GM21390 (cell line): Measurements from ENCODE around the gene SNX27.
"Not testable (repeated sequence)": the region's sequence is repeated elsewhere in the genome, so short reads cannot be mapped to it uniquely, and the experiment has no call there.

Experiments
- ATAC-seq: cut with Tn5 transposase; IDR thresholded peaks from one replicate; pipeline ENCODE4 v1.9.1; 2021; ENCODE audit not compliant: unreplicated experiment

The SNX27 gene

GRCh38 chr1:151718666-151719065 lies 106.8 kb downstream of the SNX27 start:
- no peak for ATAC-seq

DNA sequence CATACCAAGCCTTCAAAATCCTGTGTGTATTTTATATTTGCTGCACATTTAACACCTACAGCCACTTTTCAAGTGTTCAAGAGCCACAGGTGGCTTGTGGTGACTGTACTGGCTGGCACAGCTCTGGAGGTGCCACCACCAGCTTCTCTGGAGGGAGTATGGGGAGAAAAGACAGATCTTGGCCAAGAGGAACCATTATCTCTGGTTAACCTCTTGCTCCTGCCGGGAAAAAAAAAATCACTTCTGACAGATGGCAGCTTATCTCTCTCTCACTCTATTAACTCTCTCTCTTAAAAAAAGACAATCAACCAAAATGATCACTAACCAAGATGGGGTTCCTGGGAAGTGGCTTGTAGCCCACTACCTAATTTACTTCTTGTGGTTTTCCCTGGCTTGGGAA lies 108.3 kb downstream of the SNX27 start:
- no peak for ATAC-seq

GRCh38 chr1:151720554-151720953 lies 108.7 kb downstream of the SNX27 start:
- no peak for ATAC-seq

DNA sequence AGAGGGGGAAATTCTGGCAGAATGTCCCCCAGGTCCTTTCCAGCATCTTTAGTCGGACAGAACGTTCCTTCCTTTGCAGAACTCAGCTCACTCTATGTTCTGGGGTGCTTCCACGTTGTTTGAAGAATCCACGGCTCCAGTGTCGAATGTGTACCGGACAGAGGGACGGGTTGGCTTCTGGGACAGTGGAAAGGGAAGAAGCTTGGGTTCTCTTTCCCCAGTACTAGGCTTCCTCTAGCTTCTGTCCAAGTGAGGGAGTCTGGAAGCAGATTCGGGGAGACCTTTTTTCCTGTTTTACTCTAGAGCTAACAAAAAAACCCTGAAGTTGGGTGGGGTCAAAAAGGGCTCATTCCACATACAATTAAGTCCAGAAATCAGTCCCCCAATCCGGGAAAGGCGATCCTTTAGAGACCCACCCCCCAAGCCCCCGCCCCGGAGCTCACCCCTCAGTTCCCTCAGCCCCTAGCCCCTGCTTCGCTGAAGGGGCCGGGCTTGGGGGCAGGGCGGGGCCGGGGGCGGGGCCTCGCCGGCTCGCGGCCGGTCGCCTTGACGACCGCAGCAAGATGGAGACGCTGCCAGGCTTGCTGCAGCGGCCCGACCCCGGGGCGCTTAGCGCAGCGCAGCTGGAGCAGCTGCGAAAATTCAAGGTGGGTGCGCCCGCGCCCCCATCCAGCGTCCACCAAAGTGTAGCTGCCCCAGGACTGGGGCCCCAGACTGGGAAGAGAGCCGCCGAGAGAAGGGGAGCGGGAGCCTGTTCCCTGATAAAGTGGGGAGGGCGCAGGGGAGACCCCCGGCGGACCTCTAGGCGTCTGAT lies 109.3 kb downstream of the SNX27 start, which contains the start of gene RIIAD1:
TSS of gene RIIAD1 (plus strand) at position 549 of the 814 bp plus-strand sequence. CDS start at position 564, 15 bp downstream.
- no peak for ATAC-seq

- no peak for ATAC-seq
Observed at GRCh38 chr1:151721788-151722510, 110.1 kb downstream of the SNX27 start.

DNA sequence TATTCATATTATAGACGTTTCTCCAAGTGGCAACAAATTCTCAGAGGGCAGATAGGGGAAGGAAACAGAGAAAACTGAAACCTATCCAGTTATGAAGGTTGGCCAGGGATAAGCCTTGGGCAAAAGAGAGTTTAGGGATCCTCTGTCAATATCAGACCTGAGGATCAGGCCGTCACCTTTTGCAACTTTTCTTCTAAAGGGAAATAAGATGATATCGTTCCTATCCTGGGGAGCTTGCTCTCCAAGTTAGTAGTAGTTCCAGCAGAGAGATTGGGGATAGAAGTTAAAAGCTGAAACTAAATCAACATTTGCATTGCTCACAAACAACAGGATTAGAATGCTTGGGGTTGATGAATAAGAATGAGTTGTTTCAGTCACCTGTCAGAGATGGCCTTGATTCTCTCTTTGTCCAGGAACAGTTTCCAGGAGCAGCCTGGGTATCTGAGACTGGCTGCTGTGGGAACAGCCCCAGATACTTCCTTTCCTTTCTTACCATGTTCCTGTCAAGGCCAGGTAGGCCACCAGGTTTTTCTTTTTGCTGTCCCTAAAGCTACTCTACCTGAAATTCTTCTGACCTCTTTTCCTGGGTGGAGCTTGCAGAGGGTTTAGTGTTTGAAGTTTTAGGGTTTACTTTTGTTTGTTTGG lies 112.0 kb downstream of the SNX27 start:
- no peak for ATAC-seq

GRCh38 chr1:151728151-151729054 lies 116.6 kb downstream of the SNX27 start:
- ATAC-seq: no peak

GRCh38 chr1:151729157-151729965 lies 117.5 kb downstream of the SNX27 start:
- no peak for ATAC-seq

DNA sequence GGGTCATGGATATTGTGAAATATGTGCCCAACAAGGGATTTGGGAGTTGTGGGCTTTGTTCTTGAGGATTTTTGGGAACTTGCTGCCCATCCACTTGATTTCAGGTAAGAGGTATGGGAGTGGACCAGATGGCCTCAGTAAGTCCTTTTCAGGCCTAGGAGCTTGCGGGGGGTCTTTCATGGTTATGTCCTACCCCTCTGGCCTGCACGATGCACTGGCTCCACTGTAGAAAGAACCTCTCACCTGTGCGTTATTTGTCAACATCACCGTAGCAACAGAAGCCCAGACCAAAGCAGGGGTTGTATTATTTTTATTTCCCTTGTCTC lies 118.1 kb downstream of the SNX27 start:
- no peak for ATAC-seq

GRCh38 chr1:151733126-151733525 lies 121.3 kb downstream of the SNX27 start:
- no peak for ATAC-seq

GRCh38 chr1:151733995-151734394 lies 122.1 kb downstream of the SNX27 start:
- ATAC-seq: not testable (repeated sequence)

DNA sequence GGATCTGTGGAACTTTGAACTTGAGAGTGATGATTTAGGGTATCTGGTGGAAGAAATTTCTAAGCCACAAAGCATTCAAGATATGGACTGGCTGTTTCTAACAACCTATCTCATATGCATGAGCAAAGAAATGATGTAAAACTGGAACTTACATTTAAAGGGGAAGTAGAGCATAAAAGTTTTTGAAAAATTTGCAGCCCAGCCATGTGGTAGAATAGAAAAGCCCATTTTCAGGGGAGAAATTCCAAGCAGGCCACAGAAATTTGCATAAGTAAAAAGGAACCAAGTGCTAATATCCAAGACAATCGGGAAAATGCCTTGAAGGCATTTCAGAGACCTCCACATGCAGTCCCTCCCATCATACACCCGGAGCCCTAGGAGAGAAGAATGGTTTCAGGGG lies 125.2 kb downstream of the SNX27 start:
- no peak for ATAC-seq

- ATAC-seq: no peak
Observed at GRCh38 chr1:151737479-151737878, 125.6 kb downstream of the SNX27 start.

DNA sequence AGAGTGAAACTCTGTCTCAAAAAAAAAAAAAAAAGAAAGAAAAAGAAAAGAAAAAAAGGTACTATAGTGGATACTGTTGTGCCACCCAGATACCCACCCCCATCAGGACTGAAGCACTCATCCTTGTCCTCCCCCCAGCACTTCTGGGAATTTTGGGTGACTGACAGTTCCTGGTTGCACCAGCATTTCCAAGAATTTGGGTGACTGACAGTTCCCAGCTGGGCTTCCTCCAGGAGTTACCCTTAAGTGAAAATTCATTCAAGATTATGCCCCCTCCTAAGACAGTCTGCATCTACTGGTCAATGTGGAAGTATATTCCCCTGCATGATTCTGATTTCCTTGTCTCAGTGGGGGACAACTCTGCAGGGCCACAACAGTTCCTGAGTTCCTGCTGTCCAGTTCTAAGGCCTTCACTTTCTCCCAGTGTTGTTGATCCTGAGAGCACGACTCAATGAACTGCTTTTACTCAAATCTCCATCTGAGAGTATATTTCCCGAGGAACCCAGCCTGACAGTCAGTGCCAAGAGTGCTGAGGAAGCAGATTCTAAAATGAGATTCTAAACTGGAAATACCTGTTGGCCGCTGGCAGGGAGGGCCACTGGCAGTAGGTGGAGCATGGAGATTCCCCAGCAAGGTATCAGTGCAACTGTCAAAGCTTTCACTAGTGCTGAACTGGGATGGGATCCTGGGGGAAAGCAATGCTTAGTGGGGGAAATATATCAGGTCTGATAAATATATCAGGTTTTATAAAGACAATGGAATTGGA lies 127.9 kb downstream of the SNX27 start:
- no peak for ATAC-seq

- no peak for ATAC-seq
Observed at GRCh38 chr1:151741516-151741915, 129.7 kb downstream of the SNX27 start.
